Measurements from ENCODE around the gene SPNS1. TPM values are rescaled to one million over a fixed set of nuclear protein-coding genes. Genes with fewer than 3 reads are reported as not detected.
"Not testable (repeated sequence)": the region's sequence is repeated elsewhere in the genome, so short reads cannot be mapped to it uniquely, and the experiment has no call there.

The SPNS1 gene
- total RNA-seq, 2 experiments from 2014 or later = 22.1 to 27.6 TPM

DNA sequence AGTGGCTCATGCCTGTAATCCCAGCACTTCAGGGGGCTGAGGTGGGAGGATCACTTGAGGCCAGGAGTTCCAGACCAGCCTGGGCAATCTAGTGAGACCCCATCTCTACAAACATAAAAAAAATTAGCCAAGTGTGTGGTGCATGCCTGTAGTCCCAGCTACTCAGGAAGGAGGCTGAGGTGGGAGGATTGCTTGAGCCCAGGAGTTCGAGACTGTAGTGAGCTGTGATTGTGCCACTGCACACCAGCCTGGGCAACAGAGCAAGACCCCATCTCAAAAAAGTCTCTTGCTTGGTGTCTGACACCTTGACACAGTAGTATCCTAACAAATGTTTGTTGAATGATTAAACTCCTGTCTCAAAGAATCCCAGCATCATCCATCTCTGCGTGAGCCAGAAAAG lies 4.9 kb upstream of the SPNS1 start:
- H3K27ac Mint-ChIP-seq; H3K27me3 Mint-ChIP-seq; ATAC-seq; H3K9me3 Mint-ChIP-seq (ENCODE audit: low read depth); CTCF ChIA-PET; H3K4me3 Mint-ChIP-seq; DNase-seq; H3K36me3 Mint-ChIP-seq: not testable (repeated sequence)
- peaks cover 10% of the 10 kb centered on the region for H3K4me1 Mint-ChIP-seq

DNA sequence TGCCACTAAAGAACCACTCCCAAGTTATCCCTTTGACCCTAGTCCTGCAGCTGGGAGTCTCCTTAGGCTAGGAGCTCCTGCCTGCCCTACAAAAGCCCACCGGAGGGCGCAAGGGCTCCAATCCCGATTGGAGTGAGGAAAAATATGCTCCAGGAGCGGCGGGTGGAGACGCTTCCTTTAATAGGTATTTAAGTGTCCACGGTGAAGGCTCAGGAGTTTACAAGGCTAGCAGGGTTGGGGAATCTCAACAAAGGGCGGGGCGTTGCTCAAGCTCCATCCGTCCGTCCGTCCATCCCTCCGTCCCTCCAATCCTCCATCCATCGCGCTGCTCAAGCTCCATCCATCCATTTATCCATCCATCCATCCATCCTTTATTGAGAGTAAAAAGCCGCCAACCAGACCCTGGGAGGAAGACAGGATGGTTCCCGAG lies 556 bp upstream of the SPNS1 start:
- Mint-ChIP-seq H3K36me3 (peaks cover 3% of the 10 kb centered on the region), H3K9me3 (ENCODE audit: low read depth) (no peaks in the 10 kb centered on the region), H3K4me3 (peak overlapping the region; percentile 95), H3K27me3 (no peaks in the 10 kb centered on the region), H3K27ac (peak overlapping the region; percentile 91), H3K4me1 (peaks cover 28% of the 10 kb centered on the region)
- CTCF ChIA-PET = interaction anchor here (0.7 to 1.9 kb wide), 20 partner anchors 9 to 152 kb away, joined by 3 to 16 read pairs (median 4); partner anchors contain the start of genes ATXN2L, LAT, NFATC2IP and TUFM
- ATAC-seq = peak; percentile 18
- DNase-seq = peak; percentile 57

DNA sequence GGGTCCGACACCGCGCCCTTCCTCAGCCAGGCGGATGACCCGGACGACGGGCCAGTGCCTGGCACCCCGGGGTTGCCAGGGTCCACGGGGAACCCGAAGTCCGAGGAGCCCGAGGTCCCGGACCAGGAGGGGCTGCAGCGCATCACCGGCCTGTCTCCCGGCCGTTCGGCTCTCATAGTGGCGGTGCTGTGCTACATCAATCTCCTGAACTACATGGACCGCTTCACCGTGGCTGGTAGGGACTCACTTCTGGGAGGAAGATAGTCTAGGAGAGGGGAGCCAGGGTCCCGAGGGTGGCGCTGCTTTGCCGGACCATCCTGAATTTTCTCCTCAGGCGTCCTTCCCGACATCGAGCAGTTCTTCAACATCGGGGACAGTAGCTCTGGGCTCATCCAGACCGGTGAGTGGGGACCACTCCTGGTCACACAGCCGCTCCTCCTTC lies 601 bp downstream of the SPNS1 start:
- peak; percentile 10 for ATAC-seq
- H3K27me3 Mint-ChIP-seq = no peaks in the 10 kb centered on the region
- peaks cover 3% of the 10 kb centered on the region for H3K36me3 Mint-ChIP-seq
- H3K4me3 Mint-ChIP-seq = peak overlapping the region; percentile 95
- H3K4me1 Mint-ChIP-seq = peaks cover 28% of the 10 kb centered on the region
- H3K9me3 Mint-ChIP-seq (ENCODE audit: low read depth) = no peaks in the 10 kb centered on the region
- DNase-seq = no peak
- peak overlapping the region; percentile 91 for H3K27ac Mint-ChIP-seq
- CTCF ChIA-PET = interaction anchor here (0.7 to 1.1 kb wide), 4 partner anchors 11 to 99 kb away, joined by 3 to 6 read pairs (median 4); partner anchors contain the start of gene LAT

DNA sequence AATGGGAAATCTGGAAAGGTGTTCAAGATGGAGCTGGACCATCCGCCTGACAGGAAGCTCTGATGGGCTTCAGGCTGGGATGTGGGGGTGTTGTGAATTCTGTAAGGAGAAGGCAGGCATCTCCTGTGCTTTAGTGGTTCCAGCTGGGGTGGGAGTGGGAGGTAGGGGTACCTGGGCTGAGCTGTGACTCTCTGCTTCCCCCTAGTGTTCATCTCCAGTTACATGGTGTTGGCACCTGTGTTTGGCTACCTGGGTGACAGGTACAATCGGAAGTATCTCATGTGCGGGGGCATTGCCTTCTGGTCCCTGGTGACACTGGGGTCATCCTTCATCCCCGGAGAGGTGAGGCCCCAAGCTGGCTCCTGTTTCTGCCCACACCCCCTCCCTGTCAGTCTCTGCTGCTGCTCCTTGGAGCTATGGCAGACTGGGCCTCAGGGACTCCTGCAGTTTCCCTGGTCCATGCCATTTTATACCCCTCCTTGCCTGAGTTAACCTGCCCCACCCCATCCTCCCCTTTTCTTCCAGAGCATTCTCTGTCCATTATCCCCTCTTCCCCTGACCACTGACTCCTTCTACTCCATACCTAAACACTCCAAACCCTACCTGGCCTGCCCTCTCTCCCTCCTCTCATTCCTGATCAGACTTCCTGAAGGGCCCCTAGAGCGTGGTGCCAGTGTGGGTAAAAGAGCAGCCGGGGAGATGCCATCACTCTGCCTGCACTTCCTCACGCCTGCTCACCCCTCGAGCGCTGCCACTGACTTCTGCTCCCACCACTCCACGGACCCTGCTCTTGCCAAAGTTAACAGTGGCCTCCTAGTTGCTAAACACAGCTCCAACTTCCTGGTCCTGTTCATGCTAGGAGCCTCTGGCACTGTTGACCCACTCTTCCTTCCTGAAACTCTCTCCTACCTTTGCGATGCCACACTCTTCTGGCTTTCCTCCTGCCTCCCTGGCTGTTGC lies 3.4 kb downstream of the SPNS1 start:
- DNase-seq (no peak), ATAC-seq (no peak)
- H3K4me1 Mint-ChIP-seq = peaks cover 28% of the 10 kb centered on the region
- H3K27ac Mint-ChIP-seq = peak overlapping the region; percentile 56
- H3K27me3 Mint-ChIP-seq = no peaks in the 10 kb centered on the region
- CTCF ChIA-PET = interaction anchor here (0.8 to 3.2 kb wide), 11 partner anchors 9 to 150 kb away, joined by 3 to 27 read pairs (median 4); partner anchors contain the start of gene LAT
- H3K9me3 Mint-ChIP-seq (ENCODE audit: low read depth) = no peaks in the 10 kb centered on the region
- H3K4me3 Mint-ChIP-seq = no peak overlapping the region
- H3K36me3 Mint-ChIP-seq = peaks cover 24% of the 10 kb centered on the region

DNA sequence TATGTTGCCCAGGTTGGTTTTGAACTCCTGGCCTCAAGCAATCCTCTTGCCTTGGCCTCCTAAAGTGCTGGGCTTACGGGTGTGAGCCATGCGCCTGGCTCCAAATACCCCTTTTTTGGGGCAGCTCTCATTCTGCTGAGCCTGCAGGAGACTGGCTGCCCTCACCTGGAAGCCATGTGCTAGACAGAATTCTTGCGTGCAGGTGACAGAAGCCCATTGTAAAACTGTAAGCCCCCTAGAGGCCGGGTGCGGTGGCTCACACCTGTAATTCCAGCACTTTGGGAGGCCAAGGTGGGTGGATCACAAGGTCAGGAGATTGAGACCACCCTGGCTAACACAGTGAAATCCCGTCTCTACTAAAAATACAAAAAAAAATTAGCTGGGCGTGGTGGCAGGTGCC lies 5.8 kb downstream of the SPNS1 start:
- not testable (repeated sequence) for H3K4me3 Mint-ChIP-seq; ATAC-seq; H3K27me3 Mint-ChIP-seq; H3K27ac Mint-ChIP-seq; H3K9me3 Mint-ChIP-seq (ENCODE audit: low read depth); DNase-seq
- peaks cover 33% of the 10 kb centered on the region for H3K36me3 Mint-ChIP-seq
- CTCF ChIA-PET = interaction anchor here (1.2 to 1.3 kb wide), 2 partner anchors 34 to 48 kb away, joined by 3 read pairs; no protein-coding TSS in a partner anchor
- peaks cover 34% of the 10 kb centered on the region for H3K4me1 Mint-ChIP-seq

DNA sequence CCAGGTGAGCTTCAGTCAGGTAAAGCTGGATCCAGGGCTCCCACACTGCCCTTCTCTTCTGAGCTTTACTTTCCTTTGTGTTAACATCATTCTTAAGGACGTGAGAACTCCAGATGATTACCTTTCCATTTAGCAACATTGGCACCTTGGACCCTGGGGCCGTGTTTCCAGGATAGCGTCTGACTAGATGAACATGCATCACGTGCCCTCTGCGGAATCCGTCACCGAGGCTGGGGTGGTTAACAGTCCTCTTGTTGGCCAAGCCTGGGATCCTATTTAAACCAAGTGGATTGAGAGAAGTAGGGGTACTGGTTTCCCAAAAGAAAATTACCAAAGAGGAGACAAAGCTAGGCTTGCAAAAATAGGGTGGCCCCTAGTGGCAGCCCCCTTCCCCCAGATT lies 6.4 kb downstream of the SPNS1 start:
- Mint-ChIP-seq H3K9me3 (ENCODE audit: low read depth) (no peaks in the 10 kb centered on the region), H3K27ac (no peak overlapping the region), H3K36me3 (peaks cover 38% of the 10 kb centered on the region), H3K4me3 (no peak overlapping the region), H3K4me1 (peaks cover 28% of the 10 kb centered on the region), H3K27me3 (no peaks in the 10 kb centered on the region)
- CTCF ChIA-PET = interaction anchor here (1.2 to 1.3 kb wide), 2 partner anchors 33 to 48 kb away, joined by 3 read pairs; no protein-coding TSS in a partner anchor
- DNase-seq (no peak), ATAC-seq (no peak)

DNA sequence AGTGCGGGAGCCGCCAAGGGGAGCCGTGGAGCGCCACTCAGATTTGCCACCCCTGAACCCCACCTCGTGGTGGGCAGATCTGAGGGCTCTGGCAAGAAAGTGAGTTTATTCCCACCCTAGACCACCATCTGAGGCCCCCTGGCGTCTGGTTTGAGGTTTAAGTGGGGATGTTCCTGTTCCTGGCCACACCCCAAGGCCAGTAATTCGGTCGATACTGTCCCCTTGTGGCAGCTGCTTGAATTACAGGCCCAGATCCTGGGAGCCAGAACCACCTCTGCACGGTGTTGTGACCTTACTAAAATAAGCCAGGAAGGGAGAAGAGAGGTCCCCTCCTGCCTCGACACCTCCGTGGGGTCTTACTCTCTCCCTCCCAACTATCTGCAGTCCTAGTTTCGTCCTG lies 6.9 kb downstream of the SPNS1 start:
- Mint-ChIP-seq H3K4me3 (no peak overlapping the region), H3K4me1 (peaks cover 26% of the 10 kb centered on the region), H3K9me3 (ENCODE audit: low read depth) (no peaks in the 10 kb centered on the region), H3K27ac (no peak overlapping the region), H3K27me3 (no peaks in the 10 kb centered on the region), H3K36me3 (peaks cover 44% of the 10 kb centered on the region)
- ATAC-seq (no peak), DNase-seq (peak; percentile 61)
- CTCF ChIA-PET = interaction anchor here (0.6 kb wide), 1 partner anchor 90 kb away, joined by 3 read pairs; no protein-coding TSS in a partner anchor

DNA sequence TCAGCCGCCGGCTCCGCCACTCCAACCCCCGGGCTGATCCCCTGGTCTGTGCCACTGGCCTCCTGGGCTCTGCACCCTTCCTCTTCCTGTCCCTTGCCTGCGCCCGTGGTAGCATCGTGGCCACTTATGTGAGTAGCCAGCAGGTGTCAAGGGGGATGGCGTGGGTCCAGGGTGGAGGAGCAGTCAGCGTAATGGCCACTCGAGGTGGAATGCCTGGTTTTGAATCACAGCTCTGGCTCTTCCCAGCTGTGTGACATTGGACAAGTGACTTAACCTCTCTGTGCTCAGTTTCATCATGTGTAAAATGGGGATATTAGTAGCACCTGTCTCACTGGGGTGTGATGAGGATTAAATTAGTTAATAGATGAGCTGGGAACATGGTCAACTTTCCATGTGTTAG lies 7.8 kb downstream of the SPNS1 start:
- H3K4me3 Mint-ChIP-seq = no peak overlapping the region
- H3K9me3 Mint-ChIP-seq (ENCODE audit: low read depth) = peaks cover 4% of the 10 kb centered on the region
- ATAC-seq = no peak
- no peak for DNase-seq
- H3K4me1 Mint-ChIP-seq = peaks cover 25% of the 10 kb centered on the region
- H3K36me3 Mint-ChIP-seq = peaks cover 50% of the 10 kb centered on the region
- CTCF ChIA-PET = interaction anchor here (0.8 to 1.6 kb wide), 3 partner anchors 9 to 38 kb away, joined by 3 to 4 read pairs (median 3); no protein-coding TSS in a partner anchor
- no peak overlapping the region for H3K27ac Mint-ChIP-seq
- H3K27me3 Mint-ChIP-seq = no peaks in the 10 kb centered on the region

DNA sequence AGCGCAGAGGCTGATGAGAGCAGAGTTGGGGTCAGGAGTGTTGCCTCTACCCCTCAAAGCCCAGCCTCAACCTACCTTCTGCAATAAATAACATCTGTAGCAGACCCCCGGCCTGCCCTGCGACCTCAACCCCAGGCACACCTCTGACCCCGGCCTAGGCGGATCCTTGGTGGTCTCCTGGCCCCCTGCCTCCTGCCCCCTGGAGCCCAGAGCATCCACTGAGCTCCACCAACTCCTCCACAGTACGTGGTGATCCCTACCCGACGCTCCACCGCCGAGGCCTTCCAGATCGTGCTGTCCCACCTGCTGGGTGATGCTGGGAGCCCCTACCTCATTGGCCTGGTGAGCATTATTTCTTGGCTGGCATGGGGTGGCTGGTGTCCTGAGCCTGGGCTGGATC lies 8.4 kb downstream of the SPNS1 start:
- H3K27ac Mint-ChIP-seq = peak overlapping the region; percentile 66
- H3K4me1 Mint-ChIP-seq = peaks cover 29% of the 10 kb centered on the region
- CTCF ChIA-PET = interaction anchor here (0.8 to 1.6 kb wide), 3 partner anchors 9 to 38 kb away, joined by 3 to 4 read pairs (median 3); no protein-coding TSS in a partner anchor
- ATAC-seq = no peak
- no peak overlapping the region for H3K4me3 Mint-ChIP-seq
- peaks cover 5% of the 10 kb centered on the region for H3K9me3 Mint-ChIP-seq (ENCODE audit: low read depth)
- no peaks in the 10 kb centered on the region for H3K27me3 Mint-ChIP-seq
- H3K36me3 Mint-ChIP-seq = peaks cover 56% of the 10 kb centered on the region
- DNase-seq = no peak

DNA sequence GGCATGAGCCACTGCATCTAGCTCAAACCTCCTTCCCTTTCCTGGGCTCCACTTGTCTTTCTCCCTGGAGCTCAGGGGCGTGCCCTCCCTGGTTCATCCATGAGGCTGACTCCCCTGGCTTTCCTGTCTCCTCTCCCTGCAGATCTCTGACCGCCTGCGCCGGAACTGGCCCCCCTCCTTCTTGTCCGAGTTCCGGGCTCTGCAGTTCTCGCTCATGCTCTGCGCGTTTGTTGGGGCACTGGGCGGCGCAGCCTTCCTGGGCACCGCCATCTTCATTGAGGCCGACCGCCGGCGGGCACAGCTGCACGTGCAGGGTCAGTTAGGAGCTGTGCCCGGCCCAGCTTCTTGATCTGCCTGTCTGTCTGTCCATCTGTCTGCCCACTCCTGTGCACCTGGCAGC lies 9.1 kb downstream of the SPNS1 start:
- Mint-ChIP-seq H3K9me3 (ENCODE audit: low read depth) (peaks cover 5% of the 10 kb centered on the region), H3K27ac (peak overlapping the region; percentile 80), H3K36me3 (peaks cover 56% of the 10 kb centered on the region), H3K4me1 (peaks cover 34% of the 10 kb centered on the region), H3K27me3 (no peaks in the 10 kb centered on the region), H3K4me3 (no peak overlapping the region)
- no peak for DNase-seq
- ATAC-seq = no peak
- CTCF ChIA-PET = interaction anchor here (1.0 to 1.6 kb wide), 4 partner anchors 10 to 1049 kb away, joined by 3 to 4 read pairs (median 4); partner anchors contain the start of gene SH2B1

DNA sequence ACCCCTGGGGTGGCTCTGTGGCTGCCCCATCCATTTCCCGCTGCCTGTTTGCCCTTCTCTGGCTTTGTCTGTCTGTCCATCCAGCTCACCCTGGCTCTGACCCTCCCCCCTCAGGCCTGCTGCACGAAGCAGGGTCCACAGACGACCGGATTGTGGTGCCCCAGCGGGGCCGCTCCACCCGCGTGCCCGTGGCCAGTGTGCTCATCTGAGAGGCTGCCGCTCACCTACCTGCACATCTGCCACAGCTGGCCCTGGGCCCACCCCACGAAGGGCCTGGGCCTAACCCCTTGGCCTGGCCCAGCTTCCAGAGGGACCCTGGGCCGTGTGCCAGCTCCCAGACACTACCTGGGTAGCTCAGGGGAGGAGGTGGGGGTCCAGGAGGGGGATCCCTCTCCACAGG lies 9.5 kb downstream of the SPNS1 start:
- H3K27me3 Mint-ChIP-seq = no peaks in the 10 kb centered on the region
- ATAC-seq = no peak
- H3K36me3 Mint-ChIP-seq = peaks cover 60% of the 10 kb centered on the region
- DNase-seq = no peak
- H3K27ac Mint-ChIP-seq = peak overlapping the region; percentile 80
- CTCF ChIA-PET = interaction anchor here (1.0 kb wide), 3 partner anchors 10 to 1048 kb away, joined by 3 to 4 read pairs (median 3); partner anchors contain the start of gene SH2B1
- H3K9me3 Mint-ChIP-seq (ENCODE audit: low read depth) = peaks cover 5% of the 10 kb centered on the region
- H3K4me1 Mint-ChIP-seq = peaks cover 38% of the 10 kb centered on the region
- peak overlapping the region; percentile 100 for H3K4me3 Mint-ChIP-seq

DNA sequence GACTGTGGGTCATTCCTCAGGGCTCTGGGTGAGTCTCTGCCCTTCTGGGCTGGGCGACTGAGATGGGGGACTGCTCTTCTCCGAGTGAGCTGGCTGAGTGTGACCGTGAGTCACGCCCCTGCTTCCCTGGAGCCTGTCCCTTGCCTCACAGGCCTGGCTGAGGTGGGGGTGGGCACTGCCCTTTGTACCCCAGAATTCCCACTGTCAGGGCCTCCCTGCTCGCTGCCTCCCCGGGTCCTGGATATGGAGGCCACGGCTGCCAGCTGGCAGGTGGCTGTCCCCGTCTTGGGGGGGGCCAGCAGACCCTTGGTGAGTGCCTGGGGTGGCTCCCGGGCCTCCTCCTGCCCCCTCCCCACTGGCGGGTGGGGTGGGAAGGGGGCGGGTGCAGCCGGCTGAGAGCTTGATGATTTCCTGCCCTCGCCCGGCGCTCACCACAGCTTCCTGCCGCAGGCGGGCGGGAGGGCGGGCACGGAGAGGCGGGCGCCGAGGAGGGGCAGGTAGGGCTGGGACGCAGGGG lies 10.1 kb downstream of the SPNS1 start, which contains the start of gene LAT:
LAT (plus strand) TSS at position 434 of the 517 bp plus-strand sequence. CDS start 366 bp downstream, outside the sequence.
- Mint-ChIP-seq H3K27me3 (no peaks in the 10 kb centered on the region), H3K9me3 (ENCODE audit: low read depth) (peaks cover 5% of the 10 kb centered on the region), H3K4me3 (peak within 1 kb of the TSS; percentile 100), H3K4me1 (peaks cover 44% of the 10 kb centered on the region), H3K36me3 (peaks cover 65% of the 10 kb centered on the region), H3K27ac (peak within 1 kb of the TSS; percentile 98)
- DNase-seq (peak; percentile 88), ATAC-seq (peak; percentile 71)
- CTCF ChIA-PET = interaction anchor here (1.0 to 4.8 kb wide), 5 partner anchors 7 to 1048 kb away, joined by 3 to 27 read pairs (median 6); partner anchors contain the start of genes SH2B1 and SPNS1
